Psoas muscle (tissue), 8 donors: ENCODE data around the gene ESPL1. TPM values are rescaled to one million over a fixed set of nuclear protein-coding genes. Genes with fewer than 3 reads are reported as not detected.

Experiments used
- ATAC-seq, 4 donors: fragments of 200-7000 bp; cut with Tn5 transposase; one replicate each; pipeline ENCODE4 v1.9.1; 2020; ENCODE audit warnings: moderate library complexity in 3 of 4, mild to moderate bottlenecking in 2 of 4
- DNase-seq, 2 donors: peaks; one replicate each; pipeline ENCODE4 v3.0.0-alpha.2; 2020
- H3K27ac ChIP-seq: fragments of 200-600 bp; one replicate; pipeline ENCODE4 v1.8.0; 2022
- H3K27me3 ChIP-seq, 3 donors: fragments of 200-600 bp in 1 of 3; one replicate each; pipeline versions ENCODE4 v1.6.1 to v1.8.0; 2013 to 2022; ENCODE audit warnings: low read length in 2 of 3, mild to moderate bottlenecking in 2 of 3, moderate library complexity in 1 of 3; ENCODE audit not compliant: insufficient read depth in 3 of 3
- H3K36me3 ChIP-seq, 2 donors: fragments of 200-600 bp in 1 of 2; one replicate each; pipeline versions ENCODE4 v1.6.1 to v1.8.0; 2013 to 2022; ENCODE audit warnings: low read depth in 1 of 2, mild to moderate bottlenecking in 1 of 2, moderate library complexity in 1 of 2; ENCODE audit not compliant: insufficient read depth in 1 of 2
- H3K4me1 ChIP-seq: fragments of 200-600 bp; one replicate; pipeline ENCODE4 v1.8.0; 2022
- H3K4me3 ChIP-seq: fragments of 200-600 bp; one replicate; pipeline ENCODE4 v1.8.0; 2022; ENCODE audit warnings: mild to moderate bottlenecking
- H3K9me3 ChIP-seq: fragments of 200-600 bp; one replicate; pipeline ENCODE4 v1.8.0; 2022
- WGBS, 3 donors: extraction: QIAGEN DNeasy Blood & Tissue Kit; methylation state at CpG; one replicate each; pipeline versions ENCODE4 v1.1.6 to v1.1.7; 2013; 5-methylcytosine and 5-hydroxymethylcytosine counted together
- intact Hi-C, 2 donors: fragments of 100-400 bp; cut with DNase I; formaldehyde crosslinking; loops; one replicate each; pipeline versions ENCODE4 v1.11.0 to v1.14.2; 2022
- polyA plus RNA-seq, 3 donors: library from polyadenylated mRNA; stranded (reverse); fragments of 200-250 nt; gene quantifications; one replicate each; pipeline ENCODE4 v1.2.3, GENCODE V29; 2013
- total RNA-seq, 4 donors: library from RNA; stranded (reverse); fragmentation: NEBNext Ultra II Directional in 2 of 4; extraction: Animal tissue kit (Norgen Biotek cat#: 25700) in 2 of 4; gene quantifications; one replicate each; pipeline versions ENCODE4 v1.2.1 to v1.2.4, GENCODE V29; 2021 to 2023
- TF ChIP-seq, protein P1 (sequence below): fragments of 200-600 bp; IDR thresholded peaks from one replicate; pipeline ENCODE4 v1.8.0; 2022; ENCODE audit warnings: antibody characterized with exemption
- donor health status: healthy with polysubstance abuse.
- donor health status: DM: no; HTN: no; CAD: no; lungs with moderate emphysema.
- donor health status: Bipolar disorder and iron deficiency.
- donor health status: healthy.
- donor health status: DM: yes; HTN: yes; CAD: no.
- donor health status: DM: no; HTN: no; CAD: no.
- donor health status: DM: no; HTN: no; CAD: no.
- donor health status: DM: yes; HTN: yes; CAD: no.

The ESPL1 gene
- total and polyA plus RNA-seq, 7 donors, result 0.03 to 0.48 (median 0.30) TPM; not detected in 2

- no peaks in the 10 kb centered on the region for H3K4me1 ChIP-seq
- intact Hi-C loops, result no loop called here
- no peak overlapping the region for H3K4me3 ChIP-seq
- 78 to 82% (median 79%) methylated on average over 3 of the region's 3 CpGs for WGBS, 3 donors
- TF ChIP-seq, protein P1, sequence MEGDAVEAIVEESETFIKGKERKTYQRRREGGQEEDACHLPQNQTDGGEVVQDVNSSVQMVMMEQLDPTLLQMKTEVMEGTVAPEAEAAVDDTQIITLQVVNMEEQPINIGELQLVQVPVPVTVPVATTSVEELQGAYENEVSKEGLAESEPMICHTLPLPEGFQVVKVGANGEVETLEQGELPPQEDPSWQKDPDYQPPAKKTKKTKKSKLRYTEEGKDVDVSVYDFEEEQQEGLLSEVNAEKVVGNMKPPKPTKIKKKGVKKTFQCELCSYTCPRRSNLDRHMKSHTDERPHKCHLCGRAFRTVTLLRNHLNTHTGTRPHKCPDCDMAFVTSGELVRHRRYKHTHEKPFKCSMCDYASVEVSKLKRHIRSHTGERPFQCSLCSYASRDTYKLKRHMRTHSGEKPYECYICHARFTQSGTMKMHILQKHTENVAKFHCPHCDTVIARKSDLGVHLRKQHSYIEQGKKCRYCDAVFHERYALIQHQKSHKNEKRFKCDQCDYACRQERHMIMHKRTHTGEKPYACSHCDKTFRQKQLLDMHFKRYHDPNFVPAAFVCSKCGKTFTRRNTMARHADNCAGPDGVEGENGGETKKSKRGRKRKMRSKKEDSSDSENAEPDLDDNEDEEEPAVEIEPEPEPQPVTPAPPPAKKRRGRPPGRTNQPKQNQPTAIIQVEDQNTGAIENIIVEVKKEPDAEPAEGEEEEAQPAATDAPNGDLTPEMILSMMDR, result no peak
- no peak for ATAC-seq
- peaks cover 0 to 11% (median 4%) of the 10 kb centered on the region in 3 donors for H3K27me3 ChIP-seq
- H3K36me3 ChIP-seq, result no peaks in the 10 kb centered on the region
- no peak for DNase-seq
- no peaks in the 10 kb centered on the region for H3K9me3 ChIP-seq
- no peak overlapping the region for H3K27ac ChIP-seq
These were observed 22.8 kb upstream of the ESPL1 start for GRCh38 chr12:53245286-53245685.

GRCh38 chr12:53251477-53252348 is 16.4 kb upstream of the ESPL1 start:
- ATAC-seq, result peak; percentile 90 to 94 (median 91)
- no peaks in the 10 kb centered on the region for H3K27me3 ChIP-seq
- 0% methylated on average over 35 to 51 of the region's 51 CpGs for WGBS, 3 donors
- peak overlapping the region; percentile 84 for H3K4me3 ChIP-seq
- H3K36me3 ChIP-seq, result peaks cover 0 to 24% of the 10 kb centered on the region in 2 donors
- H3K4me1 ChIP-seq, result peaks cover 18% of the 10 kb centered on the region
- peak; percentile 81 to 90 for DNase-seq
- peak overlapping the region; percentile 87 for H3K27ac ChIP-seq
- intact Hi-C loops, result loop anchor here (1.0 to 5.0 kb wide), 4 partner anchors 30 to 41 kb away; no protein-coding TSS in a partner anchor
- no peaks in the 10 kb centered on the region for H3K9me3 ChIP-seq
- TF ChIP-seq, protein P1, result peak; percentile 41

GRCh38 chr12:53252349-53252916 is 15.7 kb upstream of the ESPL1 start:
- Histone ChIP-seq H3K9me3 (no peaks in the 10 kb centered on the region), H3K27ac (peak overlapping the region; percentile 87), H3K27me3 (no peaks in the 10 kb centered on the region), H3K4me3 (peak overlapping the region; percentile 84), H3K36me3 (peaks cover 0 to 24% of the 10 kb centered on the region in 2 donors), H3K4me1 (peaks cover 18% of the 10 kb centered on the region)
- peak in 1 of 2 donors; percentile 57 for DNase-seq
- TF ChIP-seq, protein P1, result no peak
- intact Hi-C loops, result loop anchor here in 1 of 2 donors (2.0 to 5.0 kb wide), 2 partner anchors 32 to 40 kb away; no protein-coding TSS in a partner anchor
- WGBS, 3 donors, result 5 to 7% (median 7%) methylated on average over 19 of the region's 19 CpGs
- no peak for ATAC-seq

GRCh38 chr12:53253298-53253697 is 14.8 kb upstream of the ESPL1 start:
- WGBS, 3 donors, result 68 to 74% (median 69%) methylated on average over 13 of the region's 13 CpGs
- Histone ChIP-seq H3K4me3 (peak overlapping the region; percentile 84), H3K27me3 (no peaks in the 10 kb centered on the region), H3K36me3 (peaks cover 0 to 24% of the 10 kb centered on the region in 2 donors), H3K4me1 (peaks cover 18% of the 10 kb centered on the region), H3K27ac (peak overlapping the region; percentile 87), H3K9me3 (no peaks in the 10 kb centered on the region)
- intact Hi-C loops, result loop anchor here in 1 of 2 donors (2.0 to 5.0 kb wide), 2 partner anchors 32 to 39 kb away; no protein-coding TSS in a partner anchor
- ATAC-seq (no peak), DNase-seq (peak in 1 of 2 donors; percentile 21)
- TF ChIP-seq, protein P1, result no peak
